Measurements from ENCODE around the gene GDPD3.
A peak's percentile ranks its signal among the peaks of the same experiment; 100 is the strongest.
"Not testable (repeated sequence)": the region's sequence is repeated elsewhere in the genome, so short reads cannot be mapped to it uniquely, and the experiment has no call there.

The GDPD3 gene

GRCh38 chr16:30122604-30123160 is 9.3 kb upstream of the GDPD3 start:
- no peak for DNase-seq

DNA sequence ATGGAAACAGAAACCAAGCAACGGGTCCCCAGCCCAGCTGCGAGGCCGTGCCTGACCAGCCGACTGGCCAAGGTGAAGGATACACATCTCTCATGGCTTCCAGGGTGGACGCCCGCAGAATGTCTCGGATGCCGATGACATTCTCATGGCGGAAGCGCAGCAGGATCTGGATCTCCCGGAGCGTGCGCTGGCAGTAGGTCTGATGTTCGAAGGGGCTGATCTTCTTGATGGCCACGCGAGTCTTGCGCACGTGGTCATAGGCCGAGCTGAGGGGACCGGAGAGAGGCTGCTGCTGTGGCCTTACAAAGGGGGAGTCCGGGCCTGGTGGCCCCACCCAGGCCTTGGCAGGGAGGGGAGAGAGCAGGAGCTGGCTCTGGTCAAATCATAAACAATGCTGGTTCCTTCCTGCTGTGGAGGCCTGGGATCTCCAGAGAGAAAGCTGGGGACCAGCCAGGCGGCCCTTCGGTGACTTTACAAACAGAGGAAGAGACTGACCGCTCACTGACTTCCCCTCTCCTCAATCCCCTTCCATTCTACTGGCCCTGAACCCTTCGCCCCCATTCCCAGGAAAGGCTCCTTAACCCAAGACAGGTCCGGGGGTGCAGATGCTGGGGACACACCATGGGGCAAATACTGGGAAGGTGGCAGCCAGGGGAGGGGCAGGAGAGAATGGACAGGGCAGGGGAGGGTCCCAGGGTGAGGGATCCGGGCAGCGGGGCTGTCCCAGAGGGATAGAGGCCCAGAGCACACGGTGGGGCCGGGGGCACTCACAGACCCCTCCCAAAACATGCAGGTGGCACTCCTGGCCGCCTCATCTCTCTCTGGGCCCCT is 8.6 kb upstream of the GDPD3 start:
- DNase-seq, result no peak

- DNase-seq, result no peak
These were observed 7.2 kb upstream of the GDPD3 start for GRCh38 chr16:30120340-30121105.

- no peak for DNase-seq
These were observed 6.1 kb upstream of the GDPD3 start for GRCh38 chr16:30119428-30119827.

- no peak for DNase-seq
These were observed 4.4 kb upstream of the GDPD3 start for GRCh38 chr16:30117768-30118167.

DNA sequence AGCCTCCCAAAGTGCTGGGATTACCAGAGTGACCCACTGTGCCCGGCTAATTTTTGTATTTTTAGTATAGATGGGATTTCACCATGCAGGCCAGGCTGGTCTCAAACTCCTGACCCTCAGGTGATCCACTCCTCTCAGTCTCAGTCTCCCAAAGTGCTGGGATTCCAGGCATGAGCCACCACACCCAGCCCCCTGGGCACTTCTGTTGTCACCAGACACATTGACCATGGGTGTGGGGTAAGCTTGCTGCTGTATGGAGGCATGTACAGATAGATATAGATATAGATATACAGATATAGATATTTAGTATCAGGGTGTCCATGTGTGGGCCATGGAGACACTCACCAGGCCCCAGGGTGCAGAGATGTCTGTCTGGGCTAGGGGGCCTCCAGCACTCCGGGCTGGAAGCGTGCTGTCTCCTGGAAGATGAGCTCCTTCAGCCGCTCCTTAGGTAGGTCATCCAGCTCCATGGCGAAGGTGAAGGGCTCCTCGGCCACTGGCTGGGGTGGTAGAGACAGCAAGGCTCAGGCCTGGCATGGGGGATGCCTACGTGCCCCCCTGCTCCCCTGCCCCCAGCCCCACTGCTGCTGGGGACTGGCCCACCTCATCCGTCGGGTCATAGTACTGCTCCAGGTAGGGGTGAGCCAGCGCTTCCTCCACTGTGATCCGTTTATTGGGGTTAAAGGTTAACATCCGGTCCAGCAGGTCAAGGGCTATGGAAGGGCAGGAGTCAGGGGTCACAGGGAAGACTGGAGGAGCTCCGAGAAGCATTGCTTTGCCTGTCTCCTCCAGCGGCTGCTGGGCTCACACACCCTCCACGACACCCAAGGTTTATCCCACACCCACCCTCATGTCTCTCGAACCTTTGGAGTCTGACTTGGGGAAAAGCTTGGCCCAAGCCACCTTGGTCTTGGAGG is 3.2 kb upstream of the GDPD3 start:
- no peak for DNase-seq

GRCh38 chr16:30115238-30115637 is 1.9 kb upstream of the GDPD3 start:
- no peak for DNase-seq

DNA sequence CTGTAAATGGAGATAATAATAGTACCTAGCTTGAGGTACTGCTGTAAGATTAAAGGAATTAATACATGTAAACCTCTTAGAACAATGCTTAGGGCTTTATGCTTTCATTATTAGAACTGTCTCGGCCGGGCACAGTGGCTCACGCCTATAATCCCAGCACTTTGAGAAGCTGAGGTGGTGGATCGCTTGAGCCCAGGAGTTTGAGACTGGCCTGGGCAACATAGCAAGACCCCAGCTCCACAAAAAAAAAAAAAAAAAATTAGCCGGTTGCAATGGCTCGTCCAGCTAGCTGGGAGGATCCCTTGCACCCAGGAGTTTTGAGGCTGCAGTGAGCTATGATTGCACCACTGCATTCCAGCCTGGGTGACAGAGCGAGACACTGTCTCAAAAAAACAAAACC is 1.5 kb upstream of the GDPD3 start:
- not testable (repeated sequence) for DNase-seq

GRCh38 chr16:30114411-30114810 is 1.1 kb upstream of the GDPD3 start:
- DNase-seq, result no peak

GRCh38 chr16:30113711-30114333 is 485 bp upstream of the GDPD3 start:
- no peak for DNase-seq

DNA sequence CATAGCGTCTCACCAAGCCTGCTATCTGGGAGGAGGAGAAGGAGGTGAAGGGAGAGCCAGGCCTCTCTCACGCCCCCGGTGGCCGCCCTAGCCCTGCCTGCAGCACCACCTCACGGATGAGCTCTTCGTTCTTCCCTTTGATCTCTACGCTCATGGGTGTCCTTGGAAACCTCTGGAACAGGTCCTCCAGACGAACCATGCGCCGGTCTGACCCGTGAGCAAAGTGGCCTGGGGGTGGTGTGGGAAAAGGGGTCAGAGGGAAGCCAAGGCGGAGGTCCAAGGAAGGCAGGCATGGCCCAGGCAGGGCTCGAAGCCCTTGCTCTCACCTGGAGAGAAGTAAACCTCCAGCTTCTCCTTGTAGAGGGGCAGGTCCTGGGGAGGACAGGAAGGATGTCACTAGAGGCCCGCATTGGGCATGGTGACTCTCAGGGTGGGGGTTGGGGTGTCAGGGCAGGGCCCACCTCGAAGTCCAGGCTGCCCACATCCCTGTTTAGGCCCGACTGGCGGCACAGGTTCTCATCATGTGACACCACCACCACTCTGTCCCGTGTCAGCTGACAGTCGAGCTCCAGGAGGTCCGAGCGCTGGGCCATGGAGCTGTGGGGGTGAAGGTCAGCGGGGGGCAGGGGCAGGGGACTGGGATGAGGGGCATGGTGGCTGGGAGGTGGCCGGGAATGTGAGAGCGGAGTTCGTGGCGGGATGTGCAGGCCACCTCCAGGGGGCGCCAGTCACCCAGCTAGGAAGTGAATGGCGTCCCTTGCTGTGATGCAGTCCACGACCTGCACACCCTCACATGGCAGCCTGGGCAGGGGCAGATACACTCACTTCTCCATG is 923 bp downstream of the GDPD3 start:
- DNase-seq, result no peak

- DNase-seq, result no peak
These were observed 2.7 kb downstream of the GDPD3 start for GRCh38 chr16:30110661-30111060.

DNA sequence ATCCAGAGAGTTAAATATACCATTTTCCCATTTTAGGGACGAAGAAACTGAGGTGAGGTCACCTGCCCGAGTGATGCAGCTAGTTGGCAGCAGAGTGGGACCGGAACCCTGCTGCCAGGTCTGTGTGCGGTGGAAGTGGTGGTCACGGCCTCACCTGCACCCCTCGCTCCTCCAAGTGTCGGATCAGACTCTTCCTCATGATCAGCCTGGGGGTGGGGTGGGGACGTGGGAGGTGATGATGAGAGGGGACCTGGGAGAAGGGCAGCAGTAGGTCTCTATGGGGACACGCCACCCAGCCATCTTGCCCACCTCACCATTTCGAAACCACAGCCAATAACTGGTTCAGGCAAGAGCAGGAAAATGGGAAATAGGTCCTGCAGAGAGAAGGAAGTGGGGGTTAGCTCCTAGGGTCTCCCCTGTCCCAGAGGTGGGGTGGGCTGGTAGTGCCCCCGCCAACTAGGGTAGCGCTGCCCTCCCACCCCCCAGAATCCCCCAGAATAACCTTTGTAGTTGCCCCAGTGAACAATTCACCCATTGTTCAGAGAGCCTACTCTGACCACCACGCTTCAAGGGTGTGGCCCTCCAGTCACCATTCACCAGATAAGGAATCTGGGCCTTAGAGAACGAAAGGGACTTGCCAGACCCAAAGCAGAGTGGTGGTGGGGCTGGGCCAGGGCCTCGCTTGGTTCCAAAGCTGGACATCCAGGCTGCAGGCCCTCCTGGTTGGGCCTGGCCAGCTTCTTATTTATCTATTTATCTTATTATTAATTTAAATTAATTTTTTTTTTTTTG is 5.1 kb downstream of the GDPD3 start:
- no peak for DNase-seq

GRCh38 chr16:30104492-30104891 is 8.8 kb downstream of the GDPD3 start:
- no peak for DNase-seq

DNA sequence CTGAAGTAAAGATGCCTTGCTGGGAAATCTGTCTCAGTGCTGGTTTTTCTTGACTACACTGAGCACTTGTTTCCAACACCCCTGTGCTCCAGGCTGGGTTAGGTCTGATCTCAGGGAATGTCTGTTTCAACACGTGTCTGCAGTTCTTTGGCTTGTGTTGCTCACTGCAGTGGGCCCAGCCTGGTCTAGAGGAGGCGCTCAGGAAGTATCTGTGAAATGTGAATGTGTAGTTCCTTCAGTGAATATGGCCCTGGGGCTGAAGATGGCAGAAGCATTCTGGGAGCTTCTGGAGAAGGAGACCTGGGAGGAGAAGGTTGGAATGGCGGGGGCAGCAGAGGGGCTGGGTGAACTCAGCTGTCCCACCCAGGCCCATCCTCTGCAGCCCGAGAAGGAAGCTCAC is 9.2 kb downstream of the GDPD3 start:
- DNase-seq, result no peak

- no peak for DNase-seq
These were observed 16.3 kb downstream of the GDPD3 start for GRCh38 chr16:30096862-30097563.

DNA sequence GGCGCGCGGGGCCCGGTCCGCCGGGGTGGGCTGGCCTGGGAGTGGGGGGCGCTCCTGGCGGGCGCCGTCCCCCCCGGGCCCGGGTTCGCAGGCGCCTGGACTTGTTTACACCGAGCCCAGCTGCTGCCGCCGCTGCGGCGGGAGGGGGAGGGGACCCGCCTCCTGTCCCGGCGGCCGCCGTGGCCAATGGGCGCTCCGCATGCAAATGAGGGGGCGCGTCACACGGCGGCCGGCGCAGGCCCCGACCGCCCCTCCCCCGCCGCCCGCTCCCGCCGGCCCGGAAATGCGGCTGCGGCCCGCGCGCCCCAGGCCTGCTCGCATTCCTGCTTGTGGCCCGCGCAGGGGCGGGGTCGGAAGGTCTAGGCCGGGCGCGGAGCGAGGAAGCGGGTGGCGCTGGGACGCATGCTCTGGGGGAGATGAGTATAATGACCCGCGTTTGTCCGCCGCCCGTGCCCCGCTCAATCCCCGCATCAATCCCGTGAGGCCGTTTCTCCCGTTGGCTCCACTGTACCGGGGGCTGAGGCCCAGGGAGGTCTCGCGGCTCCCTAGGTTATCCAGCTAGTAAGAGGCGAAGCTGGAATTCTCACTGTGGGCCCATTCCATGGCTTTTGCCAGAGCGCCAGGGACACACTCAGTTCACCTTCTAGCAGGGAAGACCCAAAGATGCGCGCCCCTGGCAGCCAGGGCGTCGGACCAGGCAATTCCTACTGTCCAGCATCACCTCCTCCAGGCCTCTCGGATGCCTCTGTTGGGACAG is 17.1 kb downstream of the GDPD3 start, which contains the start of gene YPEL3:
Gene YPEL3 (minus strand): TSS at position 109 of the 757 bp plus-strand sequence. CDS start 731 bp downstream, outside the sequence.
- DNase-seq, result peak; percentile 80

DNA sequence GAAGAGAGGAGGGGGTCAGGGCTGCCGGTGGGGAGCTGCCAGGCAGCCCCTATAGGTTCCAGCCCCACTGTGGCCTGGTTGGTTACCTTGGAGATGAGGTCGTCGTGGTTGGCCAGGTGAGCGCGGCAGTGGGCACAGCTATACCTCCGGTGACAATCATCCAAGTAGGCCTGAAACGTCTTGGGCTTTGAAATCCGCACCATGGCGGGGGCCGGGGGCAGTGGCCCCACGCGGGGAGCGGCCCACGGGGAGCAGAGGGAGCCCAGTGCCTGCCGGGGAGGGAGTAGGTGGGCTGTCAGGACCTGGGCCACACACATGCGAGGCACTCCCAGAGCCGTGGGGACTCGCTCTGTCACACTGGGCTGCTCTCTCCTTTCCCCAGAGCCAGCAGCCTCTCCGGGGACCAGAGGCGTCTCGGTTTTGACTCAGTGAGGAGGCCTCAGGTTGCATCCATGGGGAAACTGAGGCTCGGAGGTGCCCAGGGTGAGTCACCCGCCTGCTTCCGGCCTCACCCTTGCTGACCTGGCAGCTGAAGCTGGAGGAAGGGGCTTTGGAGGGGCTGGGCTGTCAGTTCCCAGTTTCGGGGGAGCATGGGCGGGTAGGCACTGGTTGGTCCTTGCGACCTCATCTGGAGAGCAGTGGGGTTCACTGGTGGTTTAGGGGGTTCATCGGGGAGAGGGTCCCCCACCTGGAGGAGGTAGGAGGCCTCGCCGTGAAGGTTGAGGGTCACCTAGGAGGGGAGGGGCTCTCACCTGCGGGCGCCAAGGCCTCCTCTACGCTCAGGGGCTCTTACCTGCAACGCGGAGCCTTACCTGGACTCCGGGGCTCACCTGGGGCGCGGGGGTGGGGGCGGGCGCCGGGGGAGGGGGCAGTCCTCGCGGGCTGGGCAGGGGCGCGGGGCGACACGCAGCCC is 17.9 kb downstream of the GDPD3 start:
- DNase-seq, result no peak

All from NCI-H2029 (cell line).